Caco-2 (cell line): Measurements from ENCODE around the gene DNM1L. TPM values are rescaled to one million over a fixed set of nuclear protein-coding genes. Genes with fewer than 3 reads are reported as not detected.

ENCODE experiments used
- BruUV-seq: library from RNA; stranded (reverse); fragments of 400-500 nt; replicated peaks from 2 replicates; lab custom pipeline; 2021; lab: Mats Ljungman, UMichigan
- CTCF ChIA-PET: fragments of 300-600 bp; sonication (Branson Sonifier 250); formaldehyde crosslinking; loops from one replicate; lab custom pipeline; 2022; ENCODE audit warnings: antibody characterized with exemption; lab: Charles Lee
- POLR2A ChIA-PET: fragments of 300-600 bp; sonication (Branson Sonifier 250); formaldehyde crosslinking; loops from one replicate; lab custom pipeline; 2022; ENCODE audit warnings: antibody characterized with exemption; lab: Charles Lee
- DNase-seq, 2 experiments: peaks; one replicate each; pipeline versions ENCODE4 v3.0.0 to v3.0.0-alpha.2; 2020 to 2022
- H3K27me3 ChIP-seq: replicated peaks from 2 replicates; pipeline ENCODE4 v1.6.0; 2011; ENCODE audit warnings: low read length; ENCODE audit not compliant: control insufficient read depth, insufficient read depth
- H3K36me3 ChIP-seq: 2 replicates; pipeline ENCODE4 v1.5.1; 2011; ENCODE audit warnings: low read length; ENCODE audit not compliant: control insufficient read depth, insufficient read depth
- H3K4me1 ChIP-seq: fragments of 250-450 bp; sonication (Bioruptor Pico); 2 replicates; pipeline ENCODE4 v1.5.1; 2020; ENCODE audit warnings: mild to moderate bottlenecking
- H3K4me3 ChIP-seq: 2 replicates; pipeline ENCODE4 v1.5.1; 2011; ENCODE audit warnings: low read depth, mild to moderate bottlenecking, control low read depth, low read length
- H3K9me3 ChIP-seq: fragments of 250-450 bp; sonication (Bioruptor Pico); 2 replicates; pipeline ENCODE4 v1.5.1; 2020; ENCODE audit warnings: mild to moderate bottlenecking, moderate library complexity
- H3K27ac Mint-ChIP-seq: one replicate; pipeline ENCODE4 v1.8.0; 2022; ENCODE audit warnings: mixed read lengths; ENCODE audit not compliant: unreplicated experiment
- H3K27me3 Mint-ChIP-seq: one replicate; pipeline ENCODE4 v1.8.0; 2022; ENCODE audit warnings: mixed read lengths; ENCODE audit not compliant: insufficient read depth, unreplicated experiment
- H3K36me3 Mint-ChIP-seq: one replicate; pipeline ENCODE4 v1.8.0; 2022; ENCODE audit warnings: mild to moderate bottlenecking, mixed read lengths; ENCODE audit not compliant: insufficient read depth, unreplicated experiment
- H3K4me1 Mint-ChIP-seq: one replicate; pipeline ENCODE4 v1.8.0; 2022; ENCODE audit warnings: low read depth, mixed read lengths; ENCODE audit not compliant: unreplicated experiment
- H3K4me3 Mint-ChIP-seq: one replicate; pipeline ENCODE4 v1.8.0; 2022; ENCODE audit warnings: mild to moderate bottlenecking, moderate library complexity, mixed read lengths; ENCODE audit not compliant: unreplicated experiment
- H3K9me3 Mint-ChIP-seq: one replicate; pipeline ENCODE4 v1.8.0; 2022; ENCODE audit warnings: mixed read lengths; ENCODE audit not compliant: unreplicated experiment
- intact Hi-C: fragments of 100-400 bp; cut with micrococcal nuclease; formaldehyde crosslinking; loops from one replicate; pipeline ENCODE4 v1.10.0; 2022; ENCODE audit not compliant: unreplicated experiment
- total RNA-seq: library from RNA; stranded (reverse); gene quantifications from 2 replicates; pipeline ENCODE4 v1.2.3, GENCODE V29; 2022
- TF ChIP-seq, protein P1 (sequence below), 2 experiments: fragments of 200-600 bp in 1 of 2; IDR thresholded peaks; 1 replicate in 1 of 2; 2 replicates in 1 of 2; pipeline versions ENCODE4 v1.5.1 to v1.8.0; 2011 to 2022; ENCODE audit warnings: antibody characterized with exemption in 1 of 2, control low read depth in 1 of 2, inconsistent platforms in 1 of 2, low read depth in 1 of 2, low read length in 1 of 2, mild to moderate bottlenecking in 1 of 2, moderate library complexity in 1 of 2; ENCODE audit not compliant: insufficient read depth in 1 of 2, severe bottlenecking in 1 of 2, unreplicated experiment in 1 of 2

DNM1L gene
- total RNA-seq, 1 experiment from 2014 or later, result 136 TPM

GRCh38 chr12:32702473-32702872, 23.4 kb downstream of the DNM1L start:
- H3K4me3 ChIP-seq, result no peak overlapping the region
- peaks cover 21% of the 10 kb centered on the region for H3K36me3 Mint-ChIP-seq
- ChIA-PET CTCF (interaction anchor here (0.6 kb wide), 1 partner anchor 1049 kb away, joined by 3 read pairs; no protein-coding TSS in a partner anchor), POLR2A (no interaction called here)
- no peaks in the 10 kb centered on the region for H3K27me3 ChIP-seq
- H3K9me3 Mint-ChIP-seq, result no peaks in the 10 kb centered on the region
- no peaks in the 10 kb centered on the region for H3K4me1 ChIP-seq
- H3K4me3 Mint-ChIP-seq, result no peak overlapping the region
- intact Hi-C loops, result no loop called here
- H3K27ac Mint-ChIP-seq, result no peak overlapping the region
- TF ChIP-seq, protein P1, sequence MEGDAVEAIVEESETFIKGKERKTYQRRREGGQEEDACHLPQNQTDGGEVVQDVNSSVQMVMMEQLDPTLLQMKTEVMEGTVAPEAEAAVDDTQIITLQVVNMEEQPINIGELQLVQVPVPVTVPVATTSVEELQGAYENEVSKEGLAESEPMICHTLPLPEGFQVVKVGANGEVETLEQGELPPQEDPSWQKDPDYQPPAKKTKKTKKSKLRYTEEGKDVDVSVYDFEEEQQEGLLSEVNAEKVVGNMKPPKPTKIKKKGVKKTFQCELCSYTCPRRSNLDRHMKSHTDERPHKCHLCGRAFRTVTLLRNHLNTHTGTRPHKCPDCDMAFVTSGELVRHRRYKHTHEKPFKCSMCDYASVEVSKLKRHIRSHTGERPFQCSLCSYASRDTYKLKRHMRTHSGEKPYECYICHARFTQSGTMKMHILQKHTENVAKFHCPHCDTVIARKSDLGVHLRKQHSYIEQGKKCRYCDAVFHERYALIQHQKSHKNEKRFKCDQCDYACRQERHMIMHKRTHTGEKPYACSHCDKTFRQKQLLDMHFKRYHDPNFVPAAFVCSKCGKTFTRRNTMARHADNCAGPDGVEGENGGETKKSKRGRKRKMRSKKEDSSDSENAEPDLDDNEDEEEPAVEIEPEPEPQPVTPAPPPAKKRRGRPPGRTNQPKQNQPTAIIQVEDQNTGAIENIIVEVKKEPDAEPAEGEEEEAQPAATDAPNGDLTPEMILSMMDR (IDR thresholded peaks at IDR 0.05; ENCODE audit: insufficient read depth in 1 of 2, low read depth in 1 of 2, low read length in 1 of 2, severe bottlenecking in 1 of 2, unreplicated experiment in 1 of 2), result no peak
- H3K4me1 Mint-ChIP-seq, result no peaks in the 10 kb centered on the region
- BruUV-seq, result no TSS peak
- no peaks in the 10 kb centered on the region for H3K27me3 Mint-ChIP-seq
- DNase-seq, result no peak
- H3K36me3 ChIP-seq, result no peaks in the 10 kb centered on the region
- H3K9me3 ChIP-seq, result no peaks in the 10 kb centered on the region

DNA sequence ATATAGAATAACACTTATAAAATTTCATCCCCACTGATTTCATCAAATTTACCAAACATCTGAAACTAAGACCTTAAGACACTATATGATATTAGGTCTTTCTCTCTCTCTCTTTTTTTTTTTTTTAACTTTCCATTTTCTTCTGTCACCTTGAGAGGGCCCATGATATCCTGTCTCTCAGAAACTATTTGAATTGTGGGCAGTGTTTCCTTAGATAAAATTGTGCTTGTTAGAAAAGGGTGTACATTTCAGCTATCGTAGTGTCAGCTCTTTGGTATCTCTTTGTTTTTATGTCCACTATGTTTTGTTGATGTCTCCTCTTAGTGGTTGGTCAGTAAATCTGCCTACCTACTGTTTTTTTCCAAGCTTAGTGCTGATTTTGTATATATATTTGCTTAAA, 23.8 kb downstream of the DNM1L start:
- no peaks in the 10 kb centered on the region for H3K9me3 ChIP-seq
- H3K27me3 ChIP-seq, result no peaks in the 10 kb centered on the region
- H3K4me3 Mint-ChIP-seq, result no peak overlapping the region
- POLR2A ChIA-PET, result interaction anchor here (0.7 kb wide), 1 partner anchor 359 kb away, joined by 5 read pairs; no protein-coding TSS in a partner anchor
- no peaks in the 10 kb centered on the region for H3K36me3 ChIP-seq
- CTCF ChIA-PET, result interaction anchor here (0.6 kb wide), 2 partner anchors 1050 kb away, joined by 3 to 5 read pairs; no protein-coding TSS in a partner anchor
- TF ChIP-seq, protein P1 (IDR thresholded peaks at IDR 0.05; ENCODE audit: insufficient read depth in 1 of 2, low read depth in 1 of 2, low read length in 1 of 2, severe bottlenecking in 1 of 2, unreplicated experiment in 1 of 2), result no peak
- DNase-seq, result no peak
- BruUV-seq, result no TSS peak
- intact Hi-C loops, result no loop called here
- H3K27me3 Mint-ChIP-seq, result no peaks in the 10 kb centered on the region
- H3K27ac Mint-ChIP-seq, result no peak overlapping the region
- no peak overlapping the region for H3K4me3 ChIP-seq
- no peaks in the 10 kb centered on the region for H3K9me3 Mint-ChIP-seq
- no peaks in the 10 kb centered on the region for H3K4me1 Mint-ChIP-seq
- H3K4me1 ChIP-seq, result no peaks in the 10 kb centered on the region
- peaks cover 23% of the 10 kb centered on the region for H3K36me3 Mint-ChIP-seq

DNA sequence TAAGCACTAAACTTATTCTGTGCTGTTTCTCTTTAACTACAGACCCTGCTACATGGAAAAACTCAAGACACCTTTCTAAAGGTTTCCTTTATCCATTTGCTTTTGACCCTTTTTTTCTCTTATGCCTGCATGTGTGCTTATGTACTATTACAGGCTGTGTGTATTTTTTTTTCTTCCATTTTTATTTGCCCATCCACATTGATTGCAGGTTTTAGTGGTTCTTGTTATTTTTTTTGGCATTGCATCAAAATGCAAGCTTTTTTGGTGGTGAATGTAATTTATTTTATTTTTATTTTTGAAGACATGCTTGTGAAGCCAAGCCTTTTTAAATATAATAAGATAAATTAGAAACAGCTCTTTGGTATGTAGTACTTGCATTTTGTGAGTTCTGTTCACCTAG, 26.7 kb downstream of the DNM1L start:
- intact Hi-C loops, result no loop called here
- H3K27me3 Mint-ChIP-seq, result no peaks in the 10 kb centered on the region
- Histone ChIP-seq H3K4me1 (no peaks in the 10 kb centered on the region), H3K36me3 (no peaks in the 10 kb centered on the region), H3K4me3 (no peak overlapping the region), H3K9me3 (no peaks in the 10 kb centered on the region), H3K27me3 (no peaks in the 10 kb centered on the region)
- no peak overlapping the region for H3K4me3 Mint-ChIP-seq
- H3K9me3 Mint-ChIP-seq, result no peaks in the 10 kb centered on the region
- TF ChIP-seq, protein P1 (IDR thresholded peaks at IDR 0.05; ENCODE audit: insufficient read depth in 1 of 2, low read depth in 1 of 2, low read length in 1 of 2, severe bottlenecking in 1 of 2, unreplicated experiment in 1 of 2), result no peak
- ChIA-PET POLR2A (no interaction called here), CTCF (no interaction called here)
- DNase-seq, result no peak
- no peak overlapping the region for H3K27ac Mint-ChIP-seq
- no peaks in the 10 kb centered on the region for H3K4me1 Mint-ChIP-seq
- no TSS peak for BruUV-seq
- peaks cover 32% of the 10 kb centered on the region for H3K36me3 Mint-ChIP-seq
